OCI-LY7 (cell line): ENCODE results near the gene MGMT. TPM values are rescaled to one million over a fixed set of nuclear protein-coding genes. Genes with fewer than 3 reads are reported as not detected.

Experiments
- BruUV-seq: library from RNA; stranded (reverse); fragments of 400-500 nt; replicated peaks from 2 replicates; lab custom pipeline; 2021; lab: Mats Ljungman, UMichigan
- CTCF ChIA-PET: fragments of 300-600 bp; sonication (Branson Sonifier 250); formaldehyde crosslinking; loops from one replicate; lab custom pipeline; 2022; ENCODE audit warnings: antibody characterized with exemption; ENCODE audit not compliant: unreplicated experiment; lab: Charles Lee
- POLR2A ChIA-PET: fragments of 300-600 bp; sonication (Branson Sonifier 250); formaldehyde crosslinking; loops from one replicate; lab custom pipeline; 2022; ENCODE audit warnings: antibody characterized with exemption; lab: Charles Lee
- DNase-seq: peaks from one replicate; pipeline ENCODE4 v3.0.0-alpha.2; 2015; ENCODE audit warnings: low spot score
- H2AFZ ChIP-seq: fragments of 200-600 bp; sonication (generic), shearing (Covaris generic); 2 replicates; pipeline ENCODE4 v1.6.1; 2014; ENCODE audit warnings: mild to moderate bottlenecking, antibody characterized with exemption, low read length, moderate library complexity
- H3K27ac ChIP-seq: fragments of 200-600 bp; sonication (generic); 2 replicates; pipeline ENCODE4 v1.5.1; 2014; ENCODE audit warnings: mixed run types, low read depth, mild to moderate bottlenecking, moderate library complexity, low read length, inconsistent platforms; ENCODE audit not compliant: poor library complexity, severe bottlenecking
- H3K36me3 ChIP-seq: fragments of 200-600 bp; sonication (generic); 2 replicates; pipeline ENCODE4 v1.6.1; 2014; ENCODE audit warnings: mild to moderate bottlenecking, antibody characterized with exemption, low read length, moderate library complexity, mixed read lengths; ENCODE audit not compliant: insufficient read depth
- H3K4me1 ChIP-seq: fragments of 200-600 bp; sonication (generic); 2 replicates; pipeline ENCODE4 v1.5.1; 2014; ENCODE audit warnings: mild to moderate bottlenecking, low read length; ENCODE audit not compliant: insufficient read depth, poor library complexity, severe bottlenecking
- H3K4me2 ChIP-seq: fragments of 200-600 bp; sonication (generic); 2 replicates; pipeline ENCODE4 v1.6.1; 2014; ENCODE audit warnings: mild to moderate bottlenecking, low read length
- H3K4me3 ChIP-seq: fragments of 200-600 bp; sonication (generic); 2 replicates; pipeline ENCODE4 v1.5.1; 2014; ENCODE audit warnings: mild to moderate bottlenecking, low read depth, low read length; ENCODE audit not compliant: poor library complexity, severe bottlenecking
- H3K79me2 ChIP-seq: fragments of 200-600 bp; sonication (generic); 2 replicates; pipeline ENCODE4 v1.6.1; 2016; ENCODE audit warnings: low read depth, mild to moderate bottlenecking, low read length, moderate library complexity, mixed read lengths; ENCODE audit not compliant: insufficient read depth
- H3K9me2 ChIP-seq: fragments of 200-600 bp; sonication (generic); 2 replicates; pipeline ENCODE4 v1.6.1; 2016; ENCODE audit warnings: mild to moderate bottlenecking, low read length, mixed read lengths; ENCODE audit not compliant: insufficient read depth
- H3K9me3 ChIP-seq: fragments of 200-600 bp; sonication (generic); 2 replicates; pipeline ENCODE4 v1.6.1; 2014; ENCODE audit warnings: mild to moderate bottlenecking, mixed run types, low read length, mixed read lengths
- H4K20me1 ChIP-seq: fragments of 200-600 bp; sonication (generic); 2 replicates; pipeline ENCODE4 v1.6.1; 2014; ENCODE audit warnings: mild to moderate bottlenecking, antibody characterized with exemption, low read length, moderate library complexity, mixed read lengths; ENCODE audit not compliant: insufficient read depth
- CTCF ChIP-seq: fragments of 200-600 bp; sonication (generic); conservative IDR thresholded peaks from 2 replicates; pipeline ENCODE4 v1.5.1; 2014; ENCODE audit warnings: mild to moderate bottlenecking, antibody characterized with exemption, low read length, moderate library complexity, mixed read lengths
- EZH2phosphoT487 ChIP-seq: fragments of 200-600 bp; sonication (generic); IDR thresholded peaks from 2 replicates; pipeline ENCODE4 v1.6.1; 2018; ENCODE audit warnings: low read depth, borderline replicate concordance, mild to moderate bottlenecking, mixed run types, antibody characterized with exemption, low read length, moderate library complexity, mixed read lengths
- intact Hi-C: fragments of 100-400 bp; cut with micrococcal nuclease; formaldehyde crosslinking; loops from one replicate; pipeline ENCODE4 v1.10.0; 2022; ENCODE audit not compliant: unreplicated experiment
- total RNA-seq, 2 experiments: library from RNA; depleted of rRNA in 1 of 2; stranded (reverse); fragments of >200 nt in 1 of 2; shearing (Covaris generic) in 1 of 2; gene quantifications; 2 replicates each; pipeline ENCODE4 v1.2.3, GENCODE V29; 2014 to 2022

The MGMT gene
- total RNA-seq, 2 experiments from 2014 or later, result 19.7 to 25.0 TPM

DNA sequence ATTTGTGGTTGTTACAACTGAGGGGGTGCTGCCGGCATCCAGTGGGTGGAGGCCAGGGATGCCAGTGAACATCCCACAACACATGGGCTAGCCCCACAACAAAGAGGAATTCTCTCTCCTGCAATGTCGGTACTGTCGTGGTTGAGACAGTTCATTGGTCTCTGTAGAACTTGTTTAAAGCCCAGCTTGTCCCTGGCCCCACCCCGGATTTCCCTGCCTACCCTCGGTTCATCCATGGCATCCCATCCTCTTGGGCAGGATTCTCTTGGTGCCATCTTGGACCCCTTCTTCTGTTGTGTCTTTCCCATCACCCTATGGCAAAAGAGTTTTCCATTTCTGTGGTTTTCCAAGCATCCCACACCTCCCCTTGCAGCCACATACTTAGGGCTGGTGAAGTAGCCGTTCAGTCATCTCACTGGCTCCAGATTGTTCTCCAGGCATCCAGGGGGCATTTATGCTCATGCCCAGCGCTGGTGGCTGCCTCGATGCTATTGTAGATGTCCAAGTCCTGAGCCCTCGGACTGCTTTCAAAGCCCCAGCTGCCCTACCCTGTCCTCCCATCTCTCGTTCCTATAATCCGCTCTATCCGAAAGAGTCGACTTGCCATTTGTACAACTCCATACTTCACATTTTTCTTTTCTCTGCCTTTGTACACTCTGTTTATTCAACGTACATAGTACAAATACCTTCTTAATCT lies 39.2 kb downstream of the MGMT start:
- intact Hi-C loops, result no loop called here
- ChIA-PET CTCF (no interaction called here), POLR2A (no interaction called here)
- H3K27ac ChIP-seq, result no peak overlapping the region
- H3K4me1 ChIP-seq, result no peaks in the 10 kb centered on the region
- BruUV-seq, result no TSS peak
- no peak overlapping the region for H3K4me2 ChIP-seq
- no peaks in the 10 kb centered on the region for H3K9me2 ChIP-seq
- H2AFZ ChIP-seq, result no peak overlapping the region
- H3K79me2 ChIP-seq, result no peaks in the 10 kb centered on the region
- no peaks in the 10 kb centered on the region for H3K36me3 ChIP-seq
- no peak overlapping the region for H3K4me3 ChIP-seq
- H4K20me1 ChIP-seq, result no peaks in the 10 kb centered on the region
- no peak for DNase-seq
- H3K9me3 ChIP-seq, result 0 out of 2 replicates have a peak, but pooled peaks cover 5% of the 10 kb centered on the region
- TF ChIP-seq CTCF, result no peak
- no peak for TF ChIP-seq EZH2phosphoT487

GRCh38 chr10:129507216-129507889 lies 40.3 kb downstream of the MGMT start:
- Histone ChIP-seq H2AFZ (no peak overlapping the region), H3K9me2 (no peaks in the 10 kb centered on the region), H4K20me1 (no peaks in the 10 kb centered on the region), H3K27ac (no peak overlapping the region), H3K4me2 (no peak overlapping the region), H3K79me2 (no peaks in the 10 kb centered on the region), H3K36me3 (no peaks in the 10 kb centered on the region), H3K4me3 (no peak overlapping the region), H3K4me1 (no peaks in the 10 kb centered on the region), H3K9me3 (0 out of 2 replicates have a peak, but pooled peaks cover 5% of the 10 kb centered on the region)
- BruUV-seq, result no TSS peak
- no peak for TF ChIP-seq CTCF
- TF ChIP-seq EZH2phosphoT487, result no peak
- no peak for DNase-seq
- POLR2A ChIA-PET, result no interaction called here
- intact Hi-C loops, result no loop called here
- CTCF ChIA-PET, result no interaction called here

DNA sequence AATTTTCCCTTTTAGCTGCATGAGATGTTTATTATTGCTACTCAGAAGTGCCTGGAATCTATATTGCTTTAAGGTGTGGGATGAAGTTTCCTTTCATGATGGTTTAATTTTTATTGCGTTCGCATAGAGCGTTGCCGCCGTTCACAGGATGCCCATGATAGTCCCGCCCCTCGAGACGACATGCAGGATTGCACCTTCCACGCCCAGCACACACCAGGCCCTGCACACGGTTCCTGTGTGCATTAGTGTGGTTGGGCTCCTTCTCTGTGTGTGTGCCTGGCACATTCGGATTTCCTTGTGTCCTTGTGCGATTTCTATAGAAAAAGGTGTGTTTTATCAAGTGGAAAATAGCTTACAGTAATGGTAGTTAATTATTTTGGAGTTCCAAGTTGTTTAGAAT lies 42.1 kb downstream of the MGMT start:
- H3K79me2 ChIP-seq, result no peaks in the 10 kb centered on the region
- H3K4me3 ChIP-seq, result no peak overlapping the region
- DNase-seq, result no peak
- ChIA-PET CTCF (no interaction called here), POLR2A (no interaction called here)
- no peaks in the 10 kb centered on the region for H3K9me2 ChIP-seq
- no peak overlapping the region for H3K27ac ChIP-seq
- no peak overlapping the region for H2AFZ ChIP-seq
- H3K4me1 ChIP-seq, result no peaks in the 10 kb centered on the region
- 0 out of 2 replicates have a peak, but pooled peaks cover 5% of the 10 kb centered on the region for H3K9me3 ChIP-seq
- H4K20me1 ChIP-seq, result no peaks in the 10 kb centered on the region
- intact Hi-C loops, result no loop called here
- TF ChIP-seq CTCF, result no peak
- TF ChIP-seq EZH2phosphoT487, result no peak
- no peaks in the 10 kb centered on the region for H3K36me3 ChIP-seq
- BruUV-seq, result no TSS peak
- no peak overlapping the region for H3K4me2 ChIP-seq
